ENCODE measurements around the gene GZF1. TPM values are rescaled to one million over a fixed set of nuclear protein-coding genes. Genes with fewer than 3 reads are reported as not detected.

Gene GZF1
- total and polyA plus RNA-seq, 2 donors (not counting 1 experiment from before 2014, with no cell fraction given) = 12.5 to 49.0 TPM

- no peak overlapping the region for H3K27ac Mint-ChIP-seq
- Histone ChIP-seq H4K20me1 (ENCODE audit: control insufficient read depth, insufficient read depth, low read length, poor library complexity, severe bottlenecking) (no peaks in the 10 kb centered on the region), H3K9me3 (ENCODE audit: control extremely low read depth in 1 of 3, control insufficient read depth in 2 of 3, insufficient read depth in 1 of 3, low read length in 2 of 3) (no peaks in the 10 kb centered on the region), H3K36me3 (replicated peaks in 1 of 2; ENCODE audit: control extremely low read depth in 1 of 2, control insufficient read depth in 1 of 2, extremely low read depth in 1 of 2, insufficient read depth in 2 of 2, low read length in 1 of 2) (no peaks in the 10 kb centered on the region), H3K27ac (ENCODE audit: low read length in 2 of 2) (no peak overlapping the region), H3K4me3 (ENCODE audit: control extremely low read depth in 1 of 5, extremely low read depth in 1 of 5, insufficient read depth in 1 of 5, low read depth in 2 of 5, low read length in 4 of 5) (no peak overlapping the region), H3K9ac (ENCODE audit: low read length) (no peak overlapping the region), H3K79me2 (ENCODE audit: control insufficient read depth, insufficient read depth, low read length) (peaks cover 81% of the 10 kb centered on the region), H3K4me1 (ENCODE audit: control insufficient read depth in 2 of 2, insufficient read depth in 2 of 2, low read length in 2 of 2) (peaks cover 8 to 9% of the 10 kb centered on the region in 2 donors), H2AFZ (ENCODE audit: insufficient read depth, low read depth, low read length, poor library complexity, severe bottlenecking) (no peak overlapping the region), H3K4me2 (replicated peaks; ENCODE audit: low read depth, low read length, poor library complexity, severe bottlenecking) (no peak overlapping the region), H3K27me3 (replicated peaks in 1 of 4; ENCODE audit: control extremely low read depth in 1 of 4, control insufficient read depth in 3 of 4, insufficient read depth in 4 of 4, low read length in 3 of 4) (no peaks in the 10 kb centered on the region)
- ATAC-seq (ENCODE audit: low read depth) (no peak), DNase-seq (no peak)
- peaks cover 18% of the 10 kb centered on the region for H3K4me1 Mint-ChIP-seq
- no peaks in the 10 kb centered on the region for H3K9me3 Mint-ChIP-seq (ENCODE audit: insufficient read depth)
- H3K27me3 Mint-ChIP-seq = no peaks in the 10 kb centered on the region
- TF ChIP-seq CTCF (IDR thresholded peaks at IDR 0.05) (no peak), EZH2 (IDR thresholded peaks at IDR 0.05; ENCODE audit: borderline replicate concordance, insufficient read depth, low read depth, low read length, poor library complexity, severe bottlenecking) (no peak)
- intact Hi-C loops (cut with micrococcal nuclease) = no loop called here
- no peak overlapping the region for H3K4me3 Mint-ChIP-seq
- ChIA-PET POLR2A (no interaction called here), CTCF (interaction anchor here (0.6 to 1.2 kb wide), 2 partner anchors 66 to 83 kb away, joined by 3 read pairs; no protein-coding TSS in a partner anchor)
- 81% methylated on average over 2 of the region's 6 CpGs for WGBS (ENCODE audit: insufficient coverage)
These were observed 54.1 kb downstream of the GZF1 start for GRCh38 chr20:23415959-23416583.

GRCh38 chr20:23417861-23418260, 55.9 kb downstream of the GZF1 start:
- no peak overlapping the region for H2AFZ ChIP-seq (ENCODE audit: insufficient read depth, low read depth, low read length, poor library complexity, severe bottlenecking)
- Mint-ChIP-seq H3K9me3 (ENCODE audit: insufficient read depth) (no peaks in the 10 kb centered on the region), H3K27ac (no peak overlapping the region), H3K4me3 (no peak overlapping the region), H3K4me1 (peaks cover 24% of the 10 kb centered on the region), H3K27me3 (no peaks in the 10 kb centered on the region)
- no peaks in the 10 kb centered on the region for H4K20me1 ChIP-seq (ENCODE audit: control insufficient read depth, insufficient read depth, low read length, poor library complexity, severe bottlenecking)
- no peaks in the 10 kb centered on the region for H3K9me3 ChIP-seq (ENCODE audit: control extremely low read depth in 1 of 3, control insufficient read depth in 2 of 3, insufficient read depth in 1 of 3, low read length in 2 of 3)
- no peaks in the 10 kb centered on the region for H3K36me3 ChIP-seq (replicated peaks in 1 of 2; ENCODE audit: control extremely low read depth in 1 of 2, control insufficient read depth in 1 of 2, extremely low read depth in 1 of 2, insufficient read depth in 2 of 2, low read length in 1 of 2)
- intact Hi-C loops (cut with micrococcal nuclease) = no loop called here
- ATAC-seq (ENCODE audit: low read depth) (no peak), DNase-seq (no peak)
- H3K4me3 ChIP-seq (ENCODE audit: control extremely low read depth in 1 of 5, extremely low read depth in 1 of 5, insufficient read depth in 1 of 5, low read depth in 2 of 5, low read length in 4 of 5) = no peak overlapping the region
- H3K4me1 ChIP-seq (ENCODE audit: control insufficient read depth in 2 of 2, insufficient read depth in 2 of 2, low read length in 2 of 2) = peaks cover 13 to 14% of the 10 kb centered on the region in 2 donors
- no peak overlapping the region for H3K27ac ChIP-seq (ENCODE audit: low read length in 2 of 2)
- H3K79me2 ChIP-seq (ENCODE audit: control insufficient read depth, insufficient read depth, low read length) = peaks cover 65% of the 10 kb centered on the region
- H3K9ac ChIP-seq (ENCODE audit: low read length) = no peak overlapping the region
- TF ChIP-seq EZH2 (IDR thresholded peaks at IDR 0.05; ENCODE audit: borderline replicate concordance, insufficient read depth, low read depth, low read length, poor library complexity, severe bottlenecking) = no peak
- no peak for TF ChIP-seq CTCF (IDR thresholded peaks at IDR 0.05)
- CTCF ChIA-PET = interaction anchor here (0.8 to 3.9 kb wide), 2 partner anchors 27 to 68 kb away, joined by 3 to 16 read pairs; partner anchors contain the start of gene NXT1
- H3K27me3 ChIP-seq (replicated peaks in 1 of 4; ENCODE audit: control extremely low read depth in 1 of 4, control insufficient read depth in 3 of 4, insufficient read depth in 4 of 4, low read length in 3 of 4) = no peaks in the 10 kb centered on the region
- no peak overlapping the region for H3K4me2 ChIP-seq (replicated peaks; ENCODE audit: low read depth, low read length, poor library complexity, severe bottlenecking)
- POLR2A ChIA-PET = no interaction called here
